Smooth muscle cell (in vitro differentiated cells): ENCODE data around the gene NAXD. TPM values are rescaled to one million over a fixed set of nuclear protein-coding genes. Genes with fewer than 3 reads are reported as not detected.

Source experiments
- DNase-seq: peaks from one replicate; lab custom pipeline; 2025; ENCODE audit not compliant: unreplicated experiment; lab: John Stamatoyannopoulos, UW
- H2AFZ ChIP-seq: fragments of 200-600 bp; sonication (generic); 2 replicates; pipeline ENCODE4 v1.6.0; 2016; ENCODE audit warnings: antibody characterized with exemption, low read depth, mild to moderate bottlenecking
- H3F3A ChIP-seq: fragments of 200-600 bp; sonication (generic); 2 replicates; pipeline ENCODE4 v1.6.0; 2017; ENCODE audit warnings: antibody characterized with exemption, low read depth
- H3K27ac ChIP-seq: fragments of 200-600 bp; sonication (generic); 2 replicates; pipeline ENCODE4 v1.5.1; 2016; ENCODE audit warnings: low read depth, mild to moderate bottlenecking
- H3K27me3 ChIP-seq: fragments of 200-600 bp; sonication (generic); 2 replicates; pipeline ENCODE4 v1.6.1; 2016; ENCODE audit warnings: low read depth, mild to moderate bottlenecking
- H3K36me3 ChIP-seq: fragments of 200-600 bp; sonication (generic); 2 replicates; pipeline ENCODE4 v1.5.1; 2016; ENCODE audit warnings: low read depth
- H3K4me1 ChIP-seq: fragments of 200-600 bp; sonication (generic); 2 replicates; pipeline ENCODE4 v1.5.1; 2016; ENCODE audit warnings: low read depth
- H3K4me2 ChIP-seq: fragments of 200-600 bp; sonication (generic); 2 replicates; pipeline ENCODE4 v1.6.0; 2016; ENCODE audit warnings: mild to moderate bottlenecking
- H3K4me3 ChIP-seq: fragments of 200-600 bp; sonication (generic); 2 replicates; pipeline ENCODE4 v1.5.1; 2016; ENCODE audit warnings: mild to moderate bottlenecking
- H3K79me2 ChIP-seq: fragments of 200-600 bp; sonication (generic); 2 replicates; pipeline ENCODE4 v1.6.0; 2016; ENCODE audit warnings: low read depth, mild to moderate bottlenecking
- H3K9ac ChIP-seq: fragments of 200-600 bp; sonication (generic); 2 replicates; pipeline ENCODE4 v1.6.0; 2016; ENCODE audit warnings: low read depth
- H3K9me3 ChIP-seq: fragments of 200-600 bp; sonication (generic); replicated peaks from 2 replicates; pipeline ENCODE4 v1.5.1; 2016; ENCODE audit warnings: low read depth
- H4K20me1 ChIP-seq: fragments of 200-600 bp; sonication (generic); 2 replicates; pipeline ENCODE4 v1.6.0; 2016; ENCODE audit warnings: low read depth
- CTCF ChIP-seq: fragments of 200-600 bp; sonication (generic); IDR thresholded peaks from 2 replicates; pipeline ENCODE4 v1.5.1; 2017; ENCODE audit warnings: borderline replicate concordance, mild to moderate bottlenecking, antibody characterized with exemption; ENCODE audit not compliant: insufficient read depth, poor library complexity, severe bottlenecking
- WGBS: methylation state at CpG from one replicate; pipeline ENCODE4 v1.1.7; 2016; ENCODE audit warnings: low lambda C conversion rate; 5-methylcytosine and 5-hydroxymethylcytosine counted together
- polyA plus RNA-seq: library from polyadenylated mRNA; unstranded; fragments of >200 nt; fragmentation: Nextera tagmentation; extraction: Ambion mirVana; gene quantifications from 2 replicates; pipeline ENCODE4 v1.2.1, GENCODE V29; 2016
- total RNA-seq: library from RNA; depleted of rRNA; stranded (reverse); fragments of >200 nt; gene quantifications from 2 replicates; pipeline ENCODE4 v1.2.3, GENCODE V29; 2014

The NAXD gene
- total and polyA plus RNA-seq, 2 experiments from 2014 or later = 16.9 to 30.9 TPM

- Histone ChIP-seq H3K9ac (no peak overlapping the region), H3K36me3 (peaks cover 22% of the 10 kb centered on the region), H3K4me1 (no peaks in the 10 kb centered on the region), H2AFZ (no peak overlapping the region), H3K9me3 (no peaks in the 10 kb centered on the region), H3K4me2 (no peak overlapping the region), H3K27ac (no peak overlapping the region), H3K4me3 (no peak overlapping the region), H3K27me3 (no peaks in the 10 kb centered on the region), H3K79me2 (no peaks in the 10 kb centered on the region), H4K20me1 (peaks cover 5% of the 10 kb centered on the region), H3F3A (peaks cover 4% of the 10 kb centered on the region)
- TF ChIP-seq CTCF = no peak
- WGBS = over 99% methylated on average over 25 of the region's 25 CpGs
- no peak for DNase-seq
Measured at GRCh38 chr13:110662091-110662490, 46.7 kb downstream of the NAXD start.

GRCh38 chr13:110662777-110663443 lies 47.6 kb downstream of the NAXD start:
- WGBS = 94% methylated on average over 16 of the region's 16 CpGs
- H3K9me3 ChIP-seq = no peaks in the 10 kb centered on the region

GRCh38 chr13:110663491-110663890 lies 48.1 kb downstream of the NAXD start:
- no peaks in the 10 kb centered on the region for H3K9me3 ChIP-seq
- no peak overlapping the region for H3K27ac ChIP-seq
- H3K4me3 ChIP-seq = no peak overlapping the region
- no peaks in the 10 kb centered on the region for H3K27me3 ChIP-seq
- 84% methylated on average over 7 of the region's 7 CpGs for WGBS
- H3K4me2 ChIP-seq = no peak overlapping the region
- peaks cover 23% of the 10 kb centered on the region for H3K36me3 ChIP-seq
- H3K79me2 ChIP-seq = no peaks in the 10 kb centered on the region
- no peak for TF ChIP-seq CTCF
- peaks cover 4% of the 10 kb centered on the region for H3F3A ChIP-seq
- H4K20me1 ChIP-seq = peaks cover 9% of the 10 kb centered on the region
- no peak overlapping the region for H3K9ac ChIP-seq
- H3K4me1 ChIP-seq = no peaks in the 10 kb centered on the region
- DNase-seq = no peak
- no peak overlapping the region for H2AFZ ChIP-seq

More at GRCh38 chr13:110662777-110663443, 47.6 kb downstream of the NAXD start:
- Histone ChIP-seq H3K4me3 (no peak overlapping the region), H2AFZ (no peak overlapping the region), H4K20me1 (peaks cover 6% of the 10 kb centered on the region), H3K27ac (no peak overlapping the region), H3K27me3 (no peaks in the 10 kb centered on the region), H3F3A (peaks cover 4% of the 10 kb centered on the region), H3K4me2 (no peak overlapping the region), H3K4me1 (no peaks in the 10 kb centered on the region), H3K79me2 (no peaks in the 10 kb centered on the region), H3K36me3 (peaks cover 23% of the 10 kb centered on the region), H3K9ac (no peak overlapping the region)
- DNase-seq = no peak
- no peak for TF ChIP-seq CTCF

GRCh38 chr13:110664041-110664440 lies 48.7 kb downstream of the NAXD start:
- Histone ChIP-seq H3K4me3 (no peak overlapping the region), H3K9me3 (no peaks in the 10 kb centered on the region), H3F3A (peaks cover 4% of the 10 kb centered on the region), H3K27ac (no peak overlapping the region), H3K4me1 (no peaks in the 10 kb centered on the region), H3K9ac (no peak overlapping the region), H2AFZ (no peak overlapping the region), H3K79me2 (no peaks in the 10 kb centered on the region), H3K4me2 (no peak overlapping the region), H4K20me1 (peaks cover 9% of the 10 kb centered on the region), H3K36me3 (peaks cover 26% of the 10 kb centered on the region), H3K27me3 (no peaks in the 10 kb centered on the region)
- WGBS = 98% methylated on average over 7 of the region's 7 CpGs
- no peak for DNase-seq
- TF ChIP-seq CTCF = no peak
